WTC11 (cell line): ENCODE measurements around the gene KLF11.

Experiments
- HMGA2 ChIP-seq: fragments of 250-450 bp; sonication (Bioruptor Pico); IDR thresholded peaks from 2 replicates; pipeline ENCODE4 v1.4.0; 2021; ENCODE audit warnings: mild to moderate bottlenecking, moderate library complexity
- NFYB ChIP-seq: sonication (generic); formaldehyde crosslinking; conservative IDR thresholded peaks from 2 replicates; pipeline ENCODE4 v1.8.0; 2022; ENCODE audit warnings: low read depth, missing genetic modification reagents
- RELA ChIP-seq: sonication (generic); formaldehyde crosslinking; IDR thresholded peaks from 2 replicates; pipeline ENCODE4 v1.8.1; 2022; ENCODE audit warnings: missing genetic modification reagents, mild to moderate bottlenecking, borderline replicate concordance
- TF ChIP-seq, protein P1 (sequence below): fragments of 200-600 bp; IDR thresholded peaks from 2 replicates; pipeline ENCODE4 v1.8.0; 2022; ENCODE audit warnings: antibody characterized with exemption
- TF ChIP-seq, protein P2 (sequence below): sonication (generic); formaldehyde crosslinking; IDR thresholded peaks from 2 replicates; pipeline ENCODE4 v1.8.0; 2022; ENCODE audit warnings: mild to moderate bottlenecking, missing genetic modification reagents
- TF ChIP-seq, protein P3 (sequence below): sonication (generic); formaldehyde crosslinking; IDR thresholded peaks from 2 replicates; pipeline ENCODE4 v1.8.0; 2023; ENCODE audit warnings: missing genetic modification reagents, mild to moderate bottlenecking, borderline replicate concordance

DNA sequence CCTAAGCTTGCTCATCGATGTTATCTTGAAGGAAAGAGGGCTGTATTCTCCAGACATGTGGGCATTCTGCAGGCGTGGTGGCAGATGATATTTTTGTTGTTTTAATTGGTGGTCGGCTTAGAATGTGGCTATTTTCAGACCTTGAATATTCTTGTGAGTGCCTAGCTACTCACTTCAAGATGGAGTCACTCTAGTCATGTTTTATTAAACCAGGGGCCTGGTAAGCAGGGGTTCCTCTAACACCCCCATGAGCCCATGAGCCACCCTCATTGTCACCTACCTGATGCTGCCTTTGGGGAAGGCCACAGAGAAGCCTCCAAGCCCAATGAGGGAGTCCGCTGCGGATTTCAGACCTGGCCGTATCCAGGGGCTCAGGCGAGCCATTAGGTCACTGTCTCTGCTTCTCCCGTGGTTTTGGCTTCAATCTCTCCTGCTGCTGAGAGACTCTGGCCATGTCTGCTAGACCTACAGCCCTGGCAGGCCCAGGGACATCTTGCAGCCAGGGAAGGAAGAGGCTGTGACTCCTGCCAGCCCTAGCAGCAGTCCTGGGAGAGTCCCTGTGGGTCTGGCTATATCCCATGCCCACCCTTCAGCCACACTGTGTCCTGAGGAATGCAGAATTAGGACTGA, 16.3 kb upstream of the KLF11 start:
- TF ChIP-seq, protein P1, sequence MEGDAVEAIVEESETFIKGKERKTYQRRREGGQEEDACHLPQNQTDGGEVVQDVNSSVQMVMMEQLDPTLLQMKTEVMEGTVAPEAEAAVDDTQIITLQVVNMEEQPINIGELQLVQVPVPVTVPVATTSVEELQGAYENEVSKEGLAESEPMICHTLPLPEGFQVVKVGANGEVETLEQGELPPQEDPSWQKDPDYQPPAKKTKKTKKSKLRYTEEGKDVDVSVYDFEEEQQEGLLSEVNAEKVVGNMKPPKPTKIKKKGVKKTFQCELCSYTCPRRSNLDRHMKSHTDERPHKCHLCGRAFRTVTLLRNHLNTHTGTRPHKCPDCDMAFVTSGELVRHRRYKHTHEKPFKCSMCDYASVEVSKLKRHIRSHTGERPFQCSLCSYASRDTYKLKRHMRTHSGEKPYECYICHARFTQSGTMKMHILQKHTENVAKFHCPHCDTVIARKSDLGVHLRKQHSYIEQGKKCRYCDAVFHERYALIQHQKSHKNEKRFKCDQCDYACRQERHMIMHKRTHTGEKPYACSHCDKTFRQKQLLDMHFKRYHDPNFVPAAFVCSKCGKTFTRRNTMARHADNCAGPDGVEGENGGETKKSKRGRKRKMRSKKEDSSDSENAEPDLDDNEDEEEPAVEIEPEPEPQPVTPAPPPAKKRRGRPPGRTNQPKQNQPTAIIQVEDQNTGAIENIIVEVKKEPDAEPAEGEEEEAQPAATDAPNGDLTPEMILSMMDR: no peak
- TF ChIP-seq NFYB (no peak), HMGA2 (CRISPR knock-in tag) (no peak), RELA (CRISPR knock-in tag) (no peak)
- TF ChIP-seq, protein P2, sequence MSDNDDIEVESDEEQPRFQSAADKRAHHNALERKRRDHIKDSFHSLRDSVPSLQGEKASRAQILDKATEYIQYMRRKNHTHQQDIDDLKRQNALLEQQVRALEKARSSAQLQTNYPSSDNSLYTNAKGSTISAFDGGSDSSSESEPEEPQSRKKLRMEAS (CRISPR knock-in tag): no peak
- TF ChIP-seq, protein P3, sequence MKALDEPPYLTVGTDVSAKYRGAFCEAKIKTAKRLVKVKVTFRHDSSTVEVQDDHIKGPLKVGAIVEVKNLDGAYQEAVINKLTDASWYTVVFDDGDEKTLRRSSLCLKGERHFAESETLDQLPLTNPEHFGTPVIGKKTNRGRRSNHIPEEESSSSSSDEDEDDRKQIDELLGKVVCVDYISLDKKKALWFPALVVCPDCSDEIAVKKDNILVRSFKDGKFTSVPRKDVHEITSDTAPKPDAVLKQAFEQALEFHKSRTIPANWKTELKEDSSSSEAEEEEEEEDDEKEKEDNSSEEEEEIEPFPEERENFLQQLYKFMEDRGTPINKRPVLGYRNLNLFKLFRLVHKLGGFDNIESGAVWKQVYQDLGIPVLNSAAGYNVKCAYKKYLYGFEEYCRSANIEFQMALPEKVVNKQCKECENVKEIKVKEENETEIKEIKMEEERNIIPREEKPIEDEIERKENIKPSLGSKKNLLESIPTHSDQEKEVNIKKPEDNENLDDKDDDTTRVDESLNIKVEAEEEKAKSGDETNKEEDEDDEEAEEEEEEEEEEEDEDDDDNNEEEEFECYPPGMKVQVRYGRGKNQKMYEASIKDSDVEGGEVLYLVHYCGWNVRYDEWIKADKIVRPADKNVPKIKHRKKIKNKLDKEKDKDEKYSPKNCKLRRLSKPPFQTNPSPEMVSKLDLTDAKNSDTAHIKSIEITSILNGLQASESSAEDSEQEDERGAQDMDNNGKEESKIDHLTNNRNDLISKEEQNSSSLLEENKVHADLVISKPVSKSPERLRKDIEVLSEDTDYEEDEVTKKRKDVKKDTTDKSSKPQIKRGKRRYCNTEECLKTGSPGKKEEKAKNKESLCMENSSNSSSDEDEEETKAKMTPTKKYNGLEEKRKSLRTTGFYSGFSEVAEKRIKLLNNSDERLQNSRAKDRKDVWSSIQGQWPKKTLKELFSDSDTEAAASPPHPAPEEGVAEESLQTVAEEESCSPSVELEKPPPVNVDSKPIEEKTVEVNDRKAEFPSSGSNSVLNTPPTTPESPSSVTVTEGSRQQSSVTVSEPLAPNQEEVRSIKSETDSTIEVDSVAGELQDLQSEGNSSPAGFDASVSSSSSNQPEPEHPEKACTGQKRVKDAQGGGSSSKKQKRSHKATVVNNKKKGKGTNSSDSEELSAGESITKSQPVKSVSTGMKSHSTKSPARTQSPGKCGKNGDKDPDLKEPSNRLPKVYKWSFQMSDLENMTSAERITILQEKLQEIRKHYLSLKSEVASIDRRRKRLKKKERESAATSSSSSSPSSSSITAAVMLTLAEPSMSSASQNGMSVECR: no peak
